Endothelial cell of umbilical vein (primary cell): ENCODE results near the gene ATXN7L2. TPM values are rescaled to one million over a fixed set of nuclear protein-coding genes. Genes with fewer than 3 reads are reported as not detected.

Experiments used
- BruUV-seq: library from RNA; stranded (reverse); fragments of 400-500 nt; replicated peaks from 2 replicates; lab custom pipeline; 2021; lab: Mats Ljungman, UMichigan
- CTCF ChIA-PET: fragments of 300-600, 350-600 bp; sonication (Branson Sonifier 250); formaldehyde crosslinking; loops from one replicate; lab custom pipeline; 2021; ENCODE audit warnings: antibody characterized with exemption, inconsistent platforms; lab: Charles Lee
- POLR2A ChIA-PET: fragments of 300-600, 350-600 bp; sonication (Branson Sonifier 250); formaldehyde crosslinking; loops from one replicate; lab custom pipeline; 2021; ENCODE audit warnings: antibody characterized with exemption, inconsistent platforms; lab: Charles Lee
- DNase-seq: peaks from one replicate; pipeline ENCODE4 v3.0.0-alpha.2; 2011; ENCODE audit warnings: low read depth, low spot score
- FAIRE-seq: peaks from 2 replicates; lab custom pipeline; 2011; peaks lifted over from hg19 to GRCh38; lab: Jason Lieb, UNC
- H2AFZ ChIP-seq: 2 replicates; pipeline ENCODE4 v1.6.0; 2012; ENCODE audit warnings: low read depth, low read length, control low read depth, inconsistent platforms
- H3K27ac ChIP-seq: 2 replicates; pipeline ENCODE4 v1.5.1; 2011; ENCODE audit warnings: low read depth, mild to moderate bottlenecking, control low read depth, low read length, moderate library complexity; ENCODE audit not compliant: insufficient read depth
- H3K27me3 ChIP-seq, 2 experiments: 2 replicates each; pipeline versions ENCODE4 v1.6.0 to v1.6.1; 2011; ENCODE audit warnings: low read length in 2 of 2, mixed read lengths in 1 of 2; ENCODE audit not compliant: control insufficient read depth in 2 of 2, insufficient read depth in 2 of 2
- H3K36me3 ChIP-seq, 2 experiments: 2 replicates in 1 of 2; 3 replicates in 1 of 2; pipeline ENCODE4 v1.5.1; 2011; ENCODE audit warnings: low read length in 2 of 2, mild to moderate bottlenecking in 1 of 2, moderate library complexity in 1 of 2; ENCODE audit not compliant: control insufficient read depth in 2 of 2, insufficient read depth in 2 of 2; ENCODE audit errors: extremely low read depth in 1 of 2
- H3K4me1 ChIP-seq: 3 replicates; pipeline ENCODE4 v1.5.1; 2011; ENCODE audit warnings: mild to moderate bottlenecking, low read length; ENCODE audit not compliant: control insufficient read depth, insufficient read depth; ENCODE audit errors: extremely low read depth
- H3K4me2 ChIP-seq: 2 replicates; pipeline ENCODE4 v1.6.1; 2011; ENCODE audit warnings: low read length, control low read depth, mixed read lengths; ENCODE audit not compliant: insufficient read depth
- H3K4me3 ChIP-seq, 3 experiments: fragments of 200-600 bp in 1 of 3; sonication (generic), shearing (Covaris generic) in 1 of 3; replicated peaks in 1 of 3; 2 replicates each; pipeline ENCODE4 v1.5.1; 2011 to 2016; ENCODE audit warnings: control low read depth in 3 of 3, low read length in 3 of 3, mild to moderate bottlenecking in 2 of 3, inconsistent platforms in 1 of 3, low read depth in 1 of 3, moderate library complexity in 1 of 3; ENCODE audit not compliant: insufficient read depth in 1 of 3
- H3K79me2 ChIP-seq: 2 replicates; pipeline ENCODE4 v1.6.0; 2012; ENCODE audit warnings: low read length, inconsistent platforms; ENCODE audit not compliant: control insufficient read depth, insufficient read depth
- H3K9ac ChIP-seq: replicated peaks from 2 replicates; pipeline ENCODE3; 2011; ENCODE audit warnings: low read length, control low read depth; ENCODE audit not compliant: insufficient read depth; ENCODE audit errors: extremely low read depth
- H3K9me1 ChIP-seq: replicated peaks from 3 replicates; pipeline ENCODE4 v1.6.0; 2011; ENCODE audit warnings: mild to moderate bottlenecking, low read length; ENCODE audit not compliant: control insufficient read depth, insufficient read depth; ENCODE audit errors: extremely low read depth
- H3K9me3 ChIP-seq: replicated peaks from 2 replicates; pipeline ENCODE4 v1.5.1; 2012; ENCODE audit warnings: low read length, inconsistent platforms; ENCODE audit not compliant: control insufficient read depth, insufficient read depth
- H4K20me1 ChIP-seq: replicated peaks from 2 replicates; pipeline ENCODE3; 2011; ENCODE audit warnings: mild to moderate bottlenecking, low read length; ENCODE audit not compliant: control insufficient read depth, insufficient read depth; ENCODE audit errors: extremely low read depth
- EZH2 ChIP-seq: IDR thresholded peaks from 2 replicates; pipeline ENCODE4 v1.6.1; 2012; ENCODE audit warnings: borderline replicate concordance, low read depth, mild to moderate bottlenecking, moderate library complexity, low read length, inconsistent platforms; ENCODE audit not compliant: severe bottlenecking
- FOS ChIP-seq: IDR thresholded peaks from 2 replicates; pipeline ENCODE4 v1.6.1; 2011; ENCODE audit warnings: mild to moderate bottlenecking, low read length, moderate library complexity, borderline replicate concordance; ENCODE audit not compliant: insufficient read depth
- GATA2 ChIP-seq: IDR thresholded peaks from 2 replicates; pipeline ENCODE4 v1.7.0; 2011; ENCODE audit warnings: low read depth, mild to moderate bottlenecking, moderate library complexity, mixed read lengths, low read length; ENCODE audit not compliant: insufficient read length, insufficient read depth
- JUN ChIP-seq: IDR thresholded peaks from 2 replicates; pipeline ENCODE4 v1.6.1; 2011; ENCODE audit warnings: borderline replicate concordance, low read depth; ENCODE audit not compliant: insufficient read length, insufficient read depth
- MAX ChIP-seq: IDR thresholded peaks from 2 replicates; pipeline ENCODE4 v1.6.1; 2011; ENCODE audit not compliant: insufficient read depth, insufficient read length
- MYC ChIP-seq: IDR thresholded peaks from one replicate; pipeline ENCODE4 v1.6.1; 2011; ENCODE audit warnings: mild to moderate bottlenecking, low read depth, low read length
- POLR2A ChIP-seq: IDR thresholded peaks from 2 replicates; pipeline ENCODE4 v1.6.1; 2012; ENCODE audit warnings: low read depth, mild to moderate bottlenecking, control low read depth, low read length
- POLR2AphosphoS5 ChIP-seq: IDR thresholded peaks from 2 replicates; pipeline ENCODE4 v1.6.1; 2012; ENCODE audit warnings: low read depth, mild to moderate bottlenecking, control low read depth, low read length, moderate library complexity; ENCODE audit not compliant: insufficient read depth
- dilution Hi-C: fragments of 300-500 bp; cut with MboI; formaldehyde crosslinking; loops from one replicate; pipeline ENCODE4 v1.15.0; 2019; ENCODE audit warnings: low sequenced_read_pairs; ENCODE audit not compliant: extremely low pct_ligation_motif_present
- intact Hi-C: fragments of 100-400 bp; cut with micrococcal nuclease; formaldehyde crosslinking; loops from one replicate; pipeline ENCODE4 v1.10.0; 2022
- polyA plus RNA-seq, 4 experiments: library from polyadenylated mRNA; depleted of rRNA in 3 of 4; stranded (reverse) in 3 of 4; unstranded in 1 of 4; fragments of >200 nt; gene quantifications; 2 replicates each; pipeline versions ENCODE4 v1.2.1 to v1.2.3, GENCODE V29; 2011 to 2012; ENCODE audit warnings: missing spikeins in 1 of 4
- total RNA-seq: library from RNA; stranded (reverse); gene quantifications from 2 replicates; pipeline ENCODE4 v1.2.3, GENCODE V29; 2021
- TF ChIP-seq, protein P1 (sequence below), 2 donors: IDR thresholded peaks; 1 replicate in 1 of 2; 2 replicates in 1 of 2; pipeline ENCODE4 v1.5.1; 2011; ENCODE audit warnings: low read length in 2 of 2, mild to moderate bottlenecking in 2 of 2, moderate library complexity in 2 of 2, control low read depth in 1 of 2, inconsistent platforms in 1 of 2, low read depth in 1 of 2; ENCODE audit not compliant: insufficient read depth in 1 of 2; ENCODE audit errors: extremely low read depth in 1 of 2

The ATXN7L2 gene
- total and polyA plus RNA-seq, 2 donors (not counting 3 experiments of a cell fraction or from before 2014, with no cell fraction given) = 4.4 to 4.9 TPM

DNA sequence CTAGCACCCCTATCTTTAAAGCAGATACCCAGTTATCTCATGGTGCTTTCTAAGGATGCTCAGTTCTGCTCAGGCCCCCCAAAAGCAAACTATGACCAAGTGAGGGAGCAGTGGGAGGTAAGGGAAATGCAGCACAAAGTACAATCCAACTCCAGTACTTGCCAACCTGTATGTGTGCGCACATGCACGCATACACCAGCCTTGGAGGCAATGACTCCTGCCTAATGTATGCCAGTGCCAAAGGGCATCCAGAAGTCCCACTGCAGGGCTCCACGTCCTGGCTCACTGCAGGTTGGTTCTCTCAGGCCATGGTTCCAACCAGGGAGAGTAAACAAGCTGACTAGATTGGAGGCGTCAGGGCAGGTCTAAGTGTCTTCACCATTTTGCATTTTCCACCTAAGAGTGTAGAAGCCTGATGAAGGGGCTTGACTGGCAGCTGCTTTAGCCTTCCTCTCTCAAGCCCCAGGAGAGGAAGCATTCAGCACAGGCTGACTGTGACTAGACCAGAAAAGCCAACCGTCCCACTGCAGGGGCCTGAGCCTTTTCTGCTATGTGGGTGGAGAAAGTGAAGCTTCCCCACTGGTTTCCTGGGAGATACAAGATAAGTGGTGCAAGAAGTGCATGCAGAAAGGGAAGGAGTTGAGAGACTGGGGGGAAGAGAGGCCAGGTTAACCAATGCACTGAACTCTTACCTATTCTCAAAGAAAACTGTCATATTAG, 18.1 kb downstream of the ATXN7L2 start:
- ChIA-PET CTCF (interaction anchor here (1.0 to 23.0 kb wide), 4 partner anchors 9 to 29 kb away, joined by 3 to 955 read pairs (median 5); partner anchors contain the start of gene GPR61), POLR2A (no interaction called here)
- Histone ChIP-seq H2AFZ (no peak overlapping the region), H3K9me1 (no peaks in the 10 kb centered on the region), H3K27ac (no peak overlapping the region), H3K79me2 (peaks cover 2% of the 10 kb centered on the region), H3K9me3 (no peaks in the 10 kb centered on the region), H3K27me3 (peaks cover 0 to 2% of the 10 kb centered on the region in 2 experiments), H3K4me1 (peaks cover 7% of the 10 kb centered on the region), H4K20me1 (no peaks in the 10 kb centered on the region), H3K9ac (no peak overlapping the region), H3K4me2 (no peak overlapping the region), H3K4me3 (no peak overlapping the region), H3K36me3 (peaks cover 0 to 2% of the 10 kb centered on the region in 2 experiments)
- no TSS peak for BruUV-seq
- DNase-seq (no peak), FAIRE-seq (no peak)
- intact Hi-C loops (no loop called here), dilution Hi-C loops (no loop called here)
- TF ChIP-seq, protein P1, sequence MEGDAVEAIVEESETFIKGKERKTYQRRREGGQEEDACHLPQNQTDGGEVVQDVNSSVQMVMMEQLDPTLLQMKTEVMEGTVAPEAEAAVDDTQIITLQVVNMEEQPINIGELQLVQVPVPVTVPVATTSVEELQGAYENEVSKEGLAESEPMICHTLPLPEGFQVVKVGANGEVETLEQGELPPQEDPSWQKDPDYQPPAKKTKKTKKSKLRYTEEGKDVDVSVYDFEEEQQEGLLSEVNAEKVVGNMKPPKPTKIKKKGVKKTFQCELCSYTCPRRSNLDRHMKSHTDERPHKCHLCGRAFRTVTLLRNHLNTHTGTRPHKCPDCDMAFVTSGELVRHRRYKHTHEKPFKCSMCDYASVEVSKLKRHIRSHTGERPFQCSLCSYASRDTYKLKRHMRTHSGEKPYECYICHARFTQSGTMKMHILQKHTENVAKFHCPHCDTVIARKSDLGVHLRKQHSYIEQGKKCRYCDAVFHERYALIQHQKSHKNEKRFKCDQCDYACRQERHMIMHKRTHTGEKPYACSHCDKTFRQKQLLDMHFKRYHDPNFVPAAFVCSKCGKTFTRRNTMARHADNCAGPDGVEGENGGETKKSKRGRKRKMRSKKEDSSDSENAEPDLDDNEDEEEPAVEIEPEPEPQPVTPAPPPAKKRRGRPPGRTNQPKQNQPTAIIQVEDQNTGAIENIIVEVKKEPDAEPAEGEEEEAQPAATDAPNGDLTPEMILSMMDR (IDR thresholded peaks at IDR 0.05; ENCODE audit: extremely low read depth in 1 of 2, insufficient read depth in 1 of 2, low read depth in 1 of 2, low read length in 2 of 2) = no peak
- TF ChIP-seq POLR2A = no peak
- TF ChIP-seq EZH2 = no peak
- TF ChIP-seq FOS = no peak
- no peak for TF ChIP-seq GATA2
- TF ChIP-seq MYC = no peak
- no peak for TF ChIP-seq MAX
- TF ChIP-seq POLR2AphosphoS5 = no peak
- no peak for TF ChIP-seq JUN
